ENCODE data around the gene EPHB2.
A peak's percentile ranks its signal among the peaks of the same experiment; 100 is the strongest.

Gene EPHB2

DNA sequence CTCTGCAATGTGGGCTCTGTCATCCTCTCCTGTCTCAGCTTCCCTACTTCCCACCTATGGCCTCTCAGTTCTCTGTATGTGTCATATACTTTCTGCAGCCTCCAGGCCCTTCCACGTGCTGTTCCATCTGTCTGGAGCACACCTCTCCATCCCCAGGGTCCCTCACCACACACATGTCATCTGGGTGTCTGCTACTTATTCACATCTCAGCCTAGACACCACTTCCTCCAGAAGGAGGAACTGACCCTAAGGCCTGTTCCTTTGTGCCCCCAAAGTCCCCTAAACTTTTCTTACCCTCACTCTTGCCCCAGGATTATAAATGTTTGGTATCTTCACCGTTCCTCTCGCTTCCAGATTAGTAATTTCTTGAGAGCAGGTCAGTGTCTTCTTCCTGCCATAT, 251.9 kb downstream of the EPHB2 start:
- no peak for DNase-seq

DNA sequence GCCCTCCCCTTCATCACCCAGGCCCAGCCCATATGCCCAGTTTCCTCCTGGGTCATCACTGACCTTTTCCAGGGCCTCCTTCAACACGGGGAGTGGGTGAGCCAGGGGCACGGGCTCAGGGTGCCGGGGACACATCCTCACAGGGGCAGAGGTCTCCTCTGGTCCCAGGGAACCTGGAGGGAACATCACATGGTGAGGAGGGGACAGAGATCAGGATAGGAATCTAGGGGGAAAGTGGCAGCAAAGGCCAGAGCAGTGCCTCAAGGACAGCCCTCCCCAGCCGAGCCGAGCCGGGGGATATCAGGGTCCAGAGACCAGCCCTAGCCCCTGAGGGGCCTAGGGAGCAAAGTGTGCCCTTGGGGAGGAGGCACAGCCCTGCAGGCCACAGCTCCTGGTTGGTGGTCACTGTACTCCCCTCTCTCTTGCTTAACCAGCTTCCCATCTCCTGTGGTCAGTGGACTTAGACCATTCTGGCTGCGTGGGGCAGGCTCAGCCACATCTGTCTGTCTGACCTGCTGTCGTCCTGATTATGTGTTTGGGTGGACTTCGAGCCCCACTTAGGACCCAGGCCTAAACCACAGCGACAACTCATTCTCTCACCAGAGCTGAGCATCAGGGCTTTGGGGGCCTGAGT, 252.5 kb downstream of the EPHB2 start:
- DNase-seq: no peak

DNA sequence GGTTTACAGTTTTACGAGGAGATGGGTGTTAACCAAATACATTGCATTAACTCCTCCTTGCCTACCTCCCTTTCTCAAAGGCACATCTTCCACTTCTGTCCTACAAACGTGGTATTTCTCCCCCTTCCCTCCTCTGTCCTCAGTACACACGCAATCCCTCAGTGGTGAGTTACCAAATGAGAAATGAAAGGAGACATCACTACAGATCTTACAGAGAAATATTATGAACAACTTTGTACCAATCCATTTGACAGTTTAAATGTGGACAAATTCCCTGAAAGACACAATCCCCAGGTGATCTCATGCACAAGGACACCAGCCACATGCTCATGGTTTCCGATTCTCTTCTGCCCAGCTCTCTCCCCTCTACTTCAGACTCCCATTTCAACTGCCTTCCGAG, 255.7 kb downstream of the EPHB2 start:
- DNase-seq: no peak

DNA sequence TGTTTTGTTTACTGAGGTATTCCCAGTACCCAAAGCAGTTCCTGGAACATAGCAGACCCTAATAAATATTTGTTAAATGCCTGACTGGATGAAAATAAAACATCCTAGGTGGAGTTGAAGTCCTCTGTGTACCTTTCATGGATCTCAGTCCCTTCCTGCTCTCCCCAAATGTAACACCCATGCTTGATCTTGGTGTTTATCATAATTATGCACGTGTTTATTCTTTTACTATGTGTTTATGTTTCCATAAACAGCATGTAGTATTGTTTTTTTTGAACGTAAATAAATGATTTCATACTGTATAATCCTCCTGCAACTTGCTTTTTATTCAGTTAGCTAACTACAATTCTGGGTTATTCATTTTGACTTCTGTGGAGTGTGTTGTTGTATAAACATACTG, 257.2 kb downstream of the EPHB2 start:
- no peak for DNase-seq

DNA sequence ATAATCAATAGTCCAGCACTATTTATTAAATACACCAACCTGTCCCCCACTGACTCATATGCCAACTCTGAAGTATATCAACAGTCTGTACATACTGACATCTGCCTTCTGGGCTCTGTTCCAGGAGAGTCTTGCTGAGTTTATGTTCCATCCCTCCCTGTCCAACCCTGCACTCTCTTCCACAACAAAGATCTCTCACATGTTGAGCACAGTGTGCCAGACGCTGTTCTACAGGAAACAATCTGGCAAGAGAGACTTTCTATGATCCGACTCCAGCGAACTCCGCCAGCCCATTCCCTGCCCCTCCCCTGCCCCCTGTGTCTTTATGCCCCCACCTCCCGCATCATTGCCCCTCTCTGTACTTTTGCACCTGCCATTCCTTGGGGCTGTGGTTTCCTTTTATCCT, 258.7 kb downstream of the EPHB2 start:
- peak; percentile 52 for DNase-seq

DNA sequence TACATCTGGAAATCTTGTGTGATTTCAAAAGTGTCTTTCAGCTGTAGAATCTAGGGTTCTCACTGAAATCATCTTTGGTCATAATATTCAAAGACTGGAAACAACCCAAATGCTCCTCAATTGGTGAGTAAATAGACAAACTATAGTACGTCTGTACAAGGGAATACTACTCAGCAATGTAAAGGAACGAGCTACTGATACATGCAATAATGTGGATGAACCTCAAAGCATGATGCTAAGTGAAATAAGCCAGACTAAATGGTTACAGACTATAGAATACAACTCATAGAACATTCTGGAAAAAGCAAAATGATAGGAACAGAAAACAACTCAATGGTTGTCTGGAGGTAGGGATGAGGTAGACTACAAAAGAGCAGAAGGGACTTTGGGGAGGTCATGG, 259.5 kb downstream of the EPHB2 start:
- DNase-seq: no peak

Measured in fibroblast of skin of right quadriceps (primary cell).